Liver (tissue), 9 donors: ENCODE results near the gene PKP3. TPM values are rescaled to one million over a fixed set of nuclear protein-coding genes. Genes with fewer than 3 reads are reported as not detected.

Experiments
- DNase-seq: peaks from one replicate; pipeline ENCODE4 v3.0.0-alpha.2; 2017; ENCODE audit warnings: low spot score
- H3K27ac ChIP-seq, 2 donors: one replicate each; pipeline ENCODE4 v1.7.0; 2013; ENCODE audit warnings: inconsistent platforms in 2 of 2, low read length in 2 of 2, control low read depth in 1 of 2, low read depth in 1 of 2, mild to moderate bottlenecking in 1 of 2
- H3K27me3 ChIP-seq, 4 donors: one replicate each; pipeline versions ENCODE4 v1.6.1 to v1.7.0; 2013; ENCODE audit warnings: low read length in 3 of 4, inconsistent platforms in 1 of 4, mild to moderate bottlenecking in 1 of 4, moderate library complexity in 1 of 4; ENCODE audit not compliant: control insufficient read depth in 4 of 4, insufficient read depth in 4 of 4
- H3K36me3 ChIP-seq, 4 donors: one replicate each; pipeline versions ENCODE4 v1.6.1 to v1.7.0; 2013; ENCODE audit warnings: low read length in 3 of 4, mild to moderate bottlenecking in 3 of 4, low read depth in 1 of 4, moderate library complexity in 1 of 4; ENCODE audit not compliant: control insufficient read depth in 4 of 4, insufficient read depth in 3 of 4
- H3K4me1 ChIP-seq, 4 donors: one replicate each; pipeline versions ENCODE4 v1.6.1 to v1.7.0; 2013; ENCODE audit warnings: low read length in 3 of 4, mild to moderate bottlenecking in 3 of 4, moderate library complexity in 1 of 4; ENCODE audit not compliant: control insufficient read depth in 4 of 4, insufficient read depth in 4 of 4
- H3K4me3 ChIP-seq, 3 donors: one replicate each; pipeline versions ENCODE4 v1.6.1 to v1.7.0; 2013; ENCODE audit warnings: low read length in 3 of 3, control low read depth in 1 of 3, low read depth in 1 of 3, mild to moderate bottlenecking in 1 of 3
- H3K9ac ChIP-seq, 2 donors: one replicate each; pipeline ENCODE4 v1.7.0; 2013; ENCODE audit warnings: low read length in 2 of 2, mild to moderate bottlenecking in 2 of 2, moderate library complexity in 2 of 2, control low read depth in 1 of 2, low read depth in 1 of 2
- H3K9me3 ChIP-seq, 4 donors: one replicate each; pipeline versions ENCODE4 v1.6.1 to v1.7.0; 2013; ENCODE audit warnings: low read length in 3 of 4; ENCODE audit not compliant: control insufficient read depth in 4 of 4
- ATF3 ChIP-seq: IDR thresholded peaks from 2 replicates; pipeline ENCODE4 v1.6.1; 2016; ENCODE audit warnings: antibody characterized with exemption
- CTCF ChIP-seq: fragments of 150-350 bp; IDR thresholded peaks from 2 replicates; pipeline ENCODE4 v1.5.1; 2017; ENCODE audit warnings: improper control_type of control experiment, low read depth, low read length; ENCODE audit not compliant: missing input control
- EGR1 ChIP-seq, 2 donors: IDR thresholded peaks; 2 replicates each; pipeline ENCODE4 v1.6.1; 2016 to 2018; ENCODE audit warnings: antibody characterized with exemption in 2 of 2, low read depth in 2 of 2
- FOXA1 ChIP-seq: IDR thresholded peaks from 2 replicates; pipeline ENCODE4 v1.6.1; 2016; ENCODE audit warnings: antibody characterized with exemption
- FOXA2 ChIP-seq: IDR thresholded peaks from 2 replicates; pipeline ENCODE4 v1.6.1; 2016; ENCODE audit warnings: antibody characterized with exemption
- GABPA ChIP-seq, 2 donors: IDR thresholded peaks in 1 of 2; conservative IDR thresholded peaks in 1 of 2; 2 replicates each; pipeline ENCODE4 v1.6.1; 2016; ENCODE audit warnings: antibody characterized with exemption in 2 of 2, mild to moderate bottlenecking in 1 of 2, moderate library complexity in 1 of 2
- HNF4A ChIP-seq, 2 donors: conservative IDR thresholded peaks; 2 replicates each; pipeline ENCODE4 v1.6.1; 2016; ENCODE audit warnings: antibody characterized with exemption in 2 of 2, mild to moderate bottlenecking in 2 of 2
- JUND ChIP-seq, 2 donors: IDR thresholded peaks; 2 replicates each; pipeline ENCODE4 v1.6.1; 2016; ENCODE audit warnings: antibody characterized with exemption in 2 of 2
- NR2F2 ChIP-seq: IDR thresholded peaks from 2 replicates; pipeline ENCODE4 v1.6.1; 2016; ENCODE audit warnings: antibody characterized with exemption
- RAD21 ChIP-seq, 2 donors: IDR thresholded peaks; 2 replicates each; pipeline ENCODE4 v1.6.1; 2016; ENCODE audit warnings: antibody characterized with exemption in 2 of 2, mild to moderate bottlenecking in 2 of 2
- REST ChIP-seq: IDR thresholded peaks from 2 replicates; pipeline ENCODE4 v1.6.1; 2016; ENCODE audit warnings: antibody characterized with exemption, mild to moderate bottlenecking
- RXRA ChIP-seq, 2 donors: IDR thresholded peaks; 2 replicates each; pipeline ENCODE4 v1.6.1; 2017 to 2018; ENCODE audit warnings: antibody characterized with exemption in 2 of 2, mild to moderate bottlenecking in 1 of 2
- SP1 ChIP-seq: IDR thresholded peaks from 2 replicates; pipeline ENCODE4 v1.6.1; 2018; ENCODE audit warnings: antibody characterized with exemption, mild to moderate bottlenecking
- TAF1 ChIP-seq: conservative IDR thresholded peaks from 2 replicates; pipeline ENCODE4 v1.6.1; 2016; ENCODE audit warnings: antibody characterized with exemption, mild to moderate bottlenecking
- YY1 ChIP-seq: IDR thresholded peaks from 2 replicates; pipeline ENCODE4 v1.6.1; 2016; ENCODE audit warnings: antibody characterized with exemption, mild to moderate bottlenecking
- WGBS: extraction: QIAGEN DNeasy Blood & Tissue Kit; methylation state at CpG from one replicate; pipeline ENCODE4 v1.1.7; 2013; 5-methylcytosine and 5-hydroxymethylcytosine counted together
- polyA plus RNA-seq, 2 donors: library from polyadenylated mRNA; stranded (reverse) in 1 of 2; unstranded in 1 of 2; fragments of 200-250 nt in 1 of 2; fragments of >200 nt in 1 of 2; fragmentation: Nextera tagmentation in 1 of 2; extraction: Ambion mirVana in 1 of 2; gene quantifications; one replicate each; pipeline versions ENCODE4 v1.2.1 to v1.2.3, GENCODE V29; 2013 to 2015
- total RNA-seq, 2 donors: library from RNA; depleted of rRNA; stranded (reverse); fragments of >200 nt; gene quantifications; one replicate each; pipeline ENCODE4 v1.2.3, GENCODE V29; 2014
- donor health status: healthy.
- donor health status: healthy.
- donor health status: healthy.
- donor health status: healthy.
- donor health status: healthy.

PKP3 gene
- total and polyA plus RNA-seq, 4 donors, result 0.08 to 0.37 (median 0.25) TPM; not detected in 1

DNA sequence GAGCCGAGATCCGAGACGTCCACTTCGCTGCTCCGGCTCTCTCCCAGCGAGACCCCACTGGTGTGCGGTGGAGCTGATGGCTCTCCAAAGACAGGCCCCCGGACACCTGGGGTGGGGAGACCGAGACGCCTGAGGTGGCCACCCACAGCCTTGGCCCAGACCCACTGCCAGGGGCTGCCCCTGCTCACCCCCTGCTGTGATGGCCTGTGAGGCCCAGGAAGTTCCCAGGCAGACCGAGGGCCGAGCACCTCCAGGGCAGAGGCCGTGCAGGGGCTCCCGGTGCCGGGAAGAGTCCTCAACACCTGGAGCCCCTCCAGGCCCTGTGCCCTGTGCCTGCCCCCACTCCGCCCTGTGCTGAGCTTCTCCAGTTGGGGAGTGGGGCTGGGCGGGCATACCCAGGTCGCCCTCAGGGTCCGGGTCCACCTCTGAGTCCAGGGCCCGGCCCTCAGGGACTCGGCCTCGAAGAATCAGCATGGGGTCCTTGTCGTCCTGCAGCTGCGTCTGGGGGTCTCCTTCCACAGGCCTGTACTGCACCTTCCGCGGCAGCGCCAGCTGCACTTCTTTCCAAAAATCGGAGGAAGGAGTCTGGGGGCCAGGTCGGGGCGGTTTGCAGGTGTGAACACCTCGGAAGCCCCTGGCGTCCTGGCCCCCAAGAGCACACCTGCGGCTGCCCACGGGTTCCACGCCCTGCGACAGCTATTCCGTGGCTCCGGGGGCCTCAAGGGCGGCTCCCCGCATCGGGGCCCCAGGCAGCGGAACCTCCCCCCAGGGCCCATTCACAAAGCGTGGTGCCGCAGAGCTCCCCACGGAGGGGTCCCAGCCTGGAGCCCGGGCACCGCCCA lies 12.2 kb downstream of the PKP3 start:
- Histone ChIP-seq H3K9ac (no peak overlapping the region), H3K27me3 (no peaks in the 10 kb centered on the region), H3K27ac (peak overlapping the region; percentile 65 to 70), H3K4me3 (peak overlapping the region; percentile 23 to 80 (median 74)), H3K4me1 (peaks cover 35 to 52% (median 42%) of the 10 kb centered on the region in 4 donors), H3K36me3 (peaks cover 0 to 2% (median 0%) of the 10 kb centered on the region in 4 donors), H3K9me3 (no peaks in the 10 kb centered on the region)
- DNase-seq, result no peak
- 44% methylated on average over 47 of the region's 47 CpGs for WGBS
- TF ChIP-seq CTCF (no peak), FOXA2 (no peak), EGR1 (IDR thresholded peaks at IDR 0.05; ENCODE audit: low read depth in 2 of 2) (no peak), TAF1 (no peak), GABPA (IDR thresholded peaks at IDR 0.05 in 1 of 2, conservative IDR thresholded peaks at IDR 0.05 in 1 of 2) (no peak)

GRCh38 chr11:406796-407650 lies 13.0 kb downstream of the PKP3 start:
- peaks cover 35 to 52% (median 42%) of the 10 kb centered on the region in 4 donors for H3K4me1 ChIP-seq

GRCh38 chr11:407651-408123 lies 13.7 kb downstream of the PKP3 start:
- H3K4me1 ChIP-seq, result peaks cover 35 to 53% (median 43%) of the 10 kb centered on the region in 4 donors
- no peak for DNase-seq
- no peak overlapping the region for H3K9ac ChIP-seq
- H3K9me3 ChIP-seq, result no peaks in the 10 kb centered on the region
- H3K27me3 ChIP-seq, result no peaks in the 10 kb centered on the region
- H3K36me3 ChIP-seq, result peaks cover 0 to 2% (median 0%) of the 10 kb centered on the region in 4 donors
- peak overlapping the region; percentile 14 to 32 for H3K27ac ChIP-seq
- 74% methylated on average over 28 of the region's 28 CpGs for WGBS
- H3K4me3 ChIP-seq, result no peak overlapping the region
- TF ChIP-seq REST (no peak), NR2F2 (no peak), CTCF (no peak), SP1 (no peak), FOXA1 (no peak), RAD21 (IDR thresholded peaks at IDR 0.05) (no peak), JUND (IDR thresholded peaks at IDR 0.05) (no peak), YY1 (no peak), ATF3 (no peak), HNF4A (conservative IDR thresholded peaks at IDR 0.05) (no peak)

More at GRCh38 chr11:406796-407650, 13.0 kb downstream of the PKP3 start:
- Histone ChIP-seq H3K9ac (no peak overlapping the region), H3K9me3 (no peaks in the 10 kb centered on the region), H3K36me3 (peaks cover 0 to 2% (median 0%) of the 10 kb centered on the region in 4 donors), H3K4me3 (peak overlapping the region in 2 of 3 donors; percentile 74 to 80), H3K27me3 (no peaks in the 10 kb centered on the region), H3K27ac (peak overlapping the region; percentile 42 to 70)
- no peak for TF ChIP-seq EGR1 (IDR thresholded peaks at IDR 0.05; ENCODE audit: low read depth in 2 of 2)
- TF ChIP-seq GABPA (IDR thresholded peaks at IDR 0.05 in 1 of 2, conservative IDR thresholded peaks at IDR 0.05 in 1 of 2), result peak in 1 of 2 donors; percentile 60
- peak; percentile 47 to 54 for TF ChIP-seq RAD21 (IDR thresholded peaks at IDR 0.05)
- TF ChIP-seq RXRA (IDR thresholded peaks at IDR 0.05), result peak; percentile 7 to 20
- no peak for TF ChIP-seq YY1
- peak; percentile 55 for TF ChIP-seq SP1
- TF ChIP-seq ATF3, result no peak
- no peak for TF ChIP-seq JUND (IDR thresholded peaks at IDR 0.05)
- DNase-seq, result peak; percentile 84
- 5% methylated on average over 91 of the region's 91 CpGs for WGBS
